GM12891 (cell line): ENCODE data around the gene MAPRE2.

ENCODE experiments used
- PAX5 ChIP-seq: IDR thresholded peaks from 2 replicates; pipeline ENCODE4 v1.6.1; 2011; ENCODE audit warnings: low read length, moderate library complexity, mild to moderate bottlenecking; ENCODE audit not compliant: insufficient read depth, severe bottlenecking
- POLR2A ChIP-seq: IDR thresholded peaks from 2 replicates; pipeline ENCODE4 v1.6.1; 2011; ENCODE audit warnings: low read depth, low read length, control low read depth
- POLR2AphosphoS5 ChIP-seq: IDR thresholded peaks from 2 replicates; pipeline ENCODE4 v1.6.1; 2011; ENCODE audit warnings: low read depth, low read length, control low read depth
- POU2F2 ChIP-seq: IDR thresholded peaks from 2 replicates; pipeline ENCODE4 v1.6.1; 2011; ENCODE audit warnings: low read depth, mild to moderate bottlenecking, control low read depth, low read length, moderate library complexity
- SPI1 ChIP-seq: IDR thresholded peaks from 2 replicates; pipeline ENCODE4 v1.6.1; 2011; ENCODE audit warnings: low read depth, low read length, control low read depth
- TAF1 ChIP-seq: IDR thresholded peaks from 2 replicates; pipeline ENCODE4 v1.6.1; 2011; ENCODE audit warnings: low read depth, low read length, control low read depth

- TF ChIP-seq TAF1 (no peak), POLR2AphosphoS5 (no peak), POLR2A (no peak), SPI1 (no peak), PAX5 (no peak), POU2F2 (no peak)
Measured at GRCh38 chr18:35167332-35167731, 126.1 kb downstream of the MAPRE2 start.
